HepG2 (cell line): ENCODE data around the gene ARHGDIA. TPM values are rescaled to one million over a fixed set of nuclear protein-coding genes. Genes with fewer than 3 reads are reported as not detected.

Experiments
- ATF1 ChIP-seq: IDR thresholded peaks from 2 replicates; pipeline ENCODE4 v1.6.1; 2016; ENCODE audit warnings: mild to moderate bottlenecking, control low read depth
- CBX5 ChIP-seq: sonication (generic); formaldehyde crosslinking; IDR thresholded peaks from 2 replicates; pipeline ENCODE4 v1.4.0; 2020; ENCODE audit warnings: missing genetic modification reagents, borderline replicate concordance
- DMAP1 ChIP-seq: IDR thresholded peaks from 2 replicates; pipeline ENCODE4 v1.6.1; 2016
- GATA4 ChIP-seq: sonication (generic); IDR thresholded peaks from 2 replicates; pipeline ENCODE4 v1.6.1; 2016; ENCODE audit warnings: antibody characterized with exemption, low read depth, borderline replicate concordance
- HNRNPL ChIP-seq: fragments of 200-400 bp; formaldehyde crosslinking; IDR thresholded peaks from 2 replicates; pipeline ENCODE4 v1.6.1; 2017; ENCODE audit warnings: mild to moderate bottlenecking, low read depth, low read length
- HOXA5 ChIP-seq: sonication (generic); formaldehyde crosslinking; IDR thresholded peaks from 2 replicates; pipeline ENCODE4 v1.4.0; 2020; ENCODE audit warnings: missing genetic modification reagents
- HOXA9 ChIP-seq: sonication (generic); formaldehyde crosslinking; IDR thresholded peaks from 2 replicates; pipeline ENCODE4 v1.8.1; 2022; ENCODE audit warnings: missing genetic modification reagents, mild to moderate bottlenecking, moderate library complexity, borderline replicate concordance
- KDM5A ChIP-seq: fragments of 200-600 bp; sonication (generic); IDR thresholded peaks from 2 replicates; pipeline ENCODE4 v1.7.0; 2018; ENCODE audit warnings: antibody characterized with exemption, mild to moderate bottlenecking, low read length, borderline replicate concordance
- KDM6A ChIP-seq: IDR thresholded peaks from 2 replicates; pipeline ENCODE4 v1.6.1; 2016; ENCODE audit warnings: low read depth
- MAZ ChIP-seq, 2 experiments: sonication (generic) in 1 of 2; formaldehyde crosslinking in 1 of 2; IDR thresholded peaks; 2 replicates each; pipeline versions ENCODE4 v1.5.0 to v1.6.1; 2012 to 2020; ENCODE audit warnings: low read depth in 2 of 2, mild to moderate bottlenecking in 2 of 2, borderline replicate concordance in 1 of 2, improper control_type of control experiment in 1 of 2, low read length in 1 of 2, missing genetic modification reagents in 1 of 2, moderate library complexity in 1 of 2
- MIER2 ChIP-seq: IDR thresholded peaks from 2 replicates; pipeline ENCODE4 v1.6.1; 2016; ENCODE audit warnings: missing biosample characterization, missing genetic modification reagents
- PHB2 ChIP-seq: fragments of 450-650 bp; IDR thresholded peaks from 2 replicates; pipeline ENCODE4 v1.6.1; 2018; ENCODE audit not compliant: partially characterized antibody
- PLRG1 ChIP-seq: fragments of 450-650 bp; conservative IDR thresholded peaks from 2 replicates; pipeline ENCODE4 v1.6.1; 2016
- SIN3A ChIP-seq: IDR thresholded peaks from 2 replicates; pipeline ENCODE4 v1.6.1; 2011; ENCODE audit warnings: low read depth, mild to moderate bottlenecking, control low read depth, low read length, borderline replicate concordance
- TBX2 ChIP-seq: sonication (generic); formaldehyde crosslinking; IDR thresholded peaks from 2 replicates; pipeline ENCODE4 v1.5.0; 2020; ENCODE audit warnings: missing genetic modification reagents, mild to moderate bottlenecking, borderline replicate concordance
- THAP11 ChIP-seq: IDR thresholded peaks from 2 replicates; pipeline ENCODE4 v1.6.1; 2016; ENCODE audit warnings: missing biosample characterization, missing genetic modification reagents
- ZBTB42 ChIP-seq: sonication (generic); formaldehyde crosslinking; IDR thresholded peaks from 2 replicates; pipeline ENCODE4 v1.5.0; 2020; ENCODE audit warnings: mild to moderate bottlenecking, missing genetic modification reagents
- ZBTB7B ChIP-seq: sonication (generic); formaldehyde crosslinking; IDR thresholded peaks from 2 replicates; pipeline ENCODE4 v1.4.0; 2020; ENCODE audit warnings: missing genetic modification reagents
- ZFP62 ChIP-seq: sonication (generic); formaldehyde crosslinking; IDR thresholded peaks from 2 replicates; pipeline ENCODE4 v1.4.0; 2020; ENCODE audit warnings: missing genetic modification reagents
- ZKSCAN5 ChIP-seq: sonication (generic); formaldehyde crosslinking; IDR thresholded peaks from 2 replicates; pipeline ENCODE4 v1.5.1; 2020; ENCODE audit warnings: mild to moderate bottlenecking, missing genetic modification reagents
- ZNF24 ChIP-seq: fragments of 450-650 bp; IDR thresholded peaks from 2 replicates; pipeline ENCODE4 v1.6.1; 2017; ENCODE audit warnings: antibody characterized with exemption, mild to moderate bottlenecking
- ZNF335 ChIP-seq: sonication (generic); formaldehyde crosslinking; IDR thresholded peaks from 2 replicates; pipeline ENCODE4 v1.4.0; 2020; ENCODE audit warnings: missing genetic modification reagents
- ZNF431 ChIP-seq: sonication (generic); formaldehyde crosslinking; IDR thresholded peaks from 2 replicates; pipeline ENCODE4 v1.9.0; 2022; ENCODE audit warnings: missing genetic modification reagents, low read depth, mild to moderate bottlenecking, borderline replicate concordance
- ZNF577 ChIP-seq: sonication (generic); formaldehyde crosslinking; IDR thresholded peaks from 2 replicates; pipeline ENCODE4 v1.4.0; 2020; ENCODE audit warnings: mild to moderate bottlenecking, low read depth, missing genetic modification reagents, borderline replicate concordance
- ZNF781 ChIP-seq: sonication (generic); formaldehyde crosslinking; IDR thresholded peaks from 2 replicates; pipeline ENCODE4 v1.5.1; 2020; ENCODE audit warnings: borderline replicate concordance, mild to moderate bottlenecking, missing genetic modification reagents; ENCODE audit errors: not compliant biosample characterization
- polyA plus RNA-seq, 8 experiments: library from polyadenylated mRNA; depleted of rRNA in 3 of 8; stranded (reverse) in 7 of 8; unstranded in 1 of 8; fragments of >200 nt; fragmentation: Illumina TruSeq in 4 of 8; extraction: Trizol in 4 of 8; gene quantifications; 2 replicates each; pipeline versions ENCODE4 v1.2.1 to v1.2.3, GENCODE V29; 2011 to 2016; ENCODE audit warnings: low read depth in 4 of 8, missing spikeins in 1 of 8, mixed read lengths in 1 of 8; ENCODE audit not compliant: insufficient read depth in 1 of 8
- total RNA-seq, 5 experiments: library from RNA; depleted of rRNA; stranded (reverse); fragments of >200 nt; fragmentation: Illumina TruSeq; extraction: Trizol; gene quantifications; 2 replicates each; pipeline ENCODE4 v1.2.3, GENCODE V29; 2016; ENCODE audit warnings: low read depth in 1 of 5
- TF ChIP-seq, protein P1 (sequence below): sonication (generic); formaldehyde crosslinking; conservative IDR thresholded peaks from 2 replicates; pipeline ENCODE4 v1.4.0; 2020; ENCODE audit warnings: missing genetic modification reagents
- TF ChIP-seq, protein P2 (sequence below), 2 experiments: fragments of 450-650 bp in 1 of 2; sonication (generic) in 1 of 2; formaldehyde crosslinking; IDR thresholded peaks; 2 replicates each; pipeline versions ENCODE4 v1.5.0 to v1.8.0; 2020 to 2022; ENCODE audit warnings: mild to moderate bottlenecking in 1 of 2, missing genetic modification reagents in 1 of 2
- TF ChIP-seq, protein P3 (sequence below): sonication (generic); formaldehyde crosslinking; IDR thresholded peaks from 2 replicates; pipeline ENCODE4 v1.4.0; 2020; ENCODE audit warnings: missing genetic modification reagents

The ARHGDIA gene
- total and polyA plus RNA-seq, 2 of the 13 experiments (the other 11 are each of a cell fraction or from before 2014, with no cell fraction given) = 40.0 to 64.0 TPM

DNA sequence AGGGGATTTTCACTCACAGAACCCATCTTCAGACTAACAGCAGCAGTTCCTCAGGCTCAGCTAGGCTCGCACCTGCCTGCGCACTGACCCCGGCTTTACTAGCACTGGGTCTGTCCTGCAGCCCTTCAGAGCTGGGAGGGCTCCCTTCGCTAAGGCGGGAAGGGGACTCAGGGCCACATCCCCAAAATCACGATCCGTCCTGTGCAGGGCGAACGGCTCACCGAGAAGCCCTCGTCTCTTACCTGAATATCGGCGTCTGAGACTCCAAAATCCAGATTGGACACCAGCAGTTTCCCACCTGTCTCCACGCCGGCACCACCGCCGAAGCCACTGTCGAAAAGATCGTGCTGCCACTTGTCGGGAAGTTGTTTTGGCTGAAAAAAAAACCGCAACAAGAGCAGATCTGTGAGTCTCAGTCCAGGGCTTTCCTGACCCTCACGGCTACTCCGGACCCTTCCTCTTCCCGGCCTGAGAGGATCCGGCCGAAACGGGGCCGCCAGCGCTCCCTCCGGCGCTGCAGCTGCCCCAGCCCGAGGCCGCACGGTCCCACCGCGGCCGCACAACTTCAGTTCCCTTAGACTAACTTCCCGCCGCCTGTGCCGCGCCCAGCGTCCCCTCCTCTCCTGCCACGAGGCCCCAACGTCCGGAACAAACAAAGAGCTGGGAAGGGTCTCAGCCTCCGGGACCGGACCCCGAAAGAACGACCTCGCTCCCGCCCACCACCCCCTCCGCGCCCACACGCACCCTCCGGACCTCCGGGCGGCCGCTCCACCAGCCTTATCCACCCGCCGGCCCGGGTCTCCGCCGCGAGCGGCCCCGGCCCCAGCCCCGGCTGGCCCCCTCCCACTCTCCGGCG, 19.5 kb upstream of the ARHGDIA start (continued):
- no peak for TF ChIP-seq ZBTB42
- no peak for TF ChIP-seq ZNF431 (CRISPR knock-in tag)
- TF ChIP-seq, protein P1, sequence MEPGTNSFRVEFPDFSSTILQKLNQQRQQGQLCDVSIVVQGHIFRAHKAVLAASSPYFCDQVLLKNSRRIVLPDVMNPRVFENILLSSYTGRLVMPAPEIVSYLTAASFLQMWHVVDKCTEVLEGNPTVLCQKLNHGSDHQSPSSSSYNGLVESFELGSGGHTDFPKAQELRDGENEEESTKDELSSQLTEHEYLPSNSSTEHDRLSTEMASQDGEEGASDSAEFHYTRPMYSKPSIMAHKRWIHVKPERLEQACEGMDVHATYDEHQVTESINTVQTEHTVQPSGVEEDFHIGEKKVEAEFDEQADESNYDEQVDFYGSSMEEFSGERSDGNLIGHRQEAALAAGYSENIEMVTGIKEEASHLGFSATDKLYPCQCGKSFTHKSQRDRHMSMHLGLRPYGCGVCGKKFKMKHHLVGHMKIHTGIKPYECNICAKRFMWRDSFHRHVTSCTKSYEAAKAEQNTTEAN (CRISPR knock-in tag) = no peak; the same call in 1 of the 2 replicates
- no peak for TF ChIP-seq THAP11 (CRISPR knock-in tag)
- no peak for TF ChIP-seq PLRG1
- no peak for TF ChIP-seq ZKSCAN5 (CRISPR knock-in tag)
- TF ChIP-seq PHB2 = no peak
- no peak for TF ChIP-seq ZNF577 (CRISPR knock-in tag)
- TF ChIP-seq MIER2 = no peak
- TF ChIP-seq TBX2 (CRISPR knock-in tag) = no peak
- TF ChIP-seq CBX5 = 0 out of 2 replicates have a peak, but pooled peaks have one; percentile 30
- no peak for TF ChIP-seq ZNF335 (CRISPR knock-in tag)
- TF ChIP-seq KDM6A (CRISPR knock-in tag) = no peak
- no peak for TF ChIP-seq HOXA9 (CRISPR knock-in tag)
- TF ChIP-seq ZFP62 (CRISPR knock-in tag) = no peak
- peak; percentile 74 for TF ChIP-seq ZNF781 (CRISPR knock-in tag)
- TF ChIP-seq ZBTB7B (CRISPR knock-in tag) = no peak
- peak; percentile 17; the same call in 1 of the 2 replicates for TF ChIP-seq KDM5A
- TF ChIP-seq, protein P2, sequence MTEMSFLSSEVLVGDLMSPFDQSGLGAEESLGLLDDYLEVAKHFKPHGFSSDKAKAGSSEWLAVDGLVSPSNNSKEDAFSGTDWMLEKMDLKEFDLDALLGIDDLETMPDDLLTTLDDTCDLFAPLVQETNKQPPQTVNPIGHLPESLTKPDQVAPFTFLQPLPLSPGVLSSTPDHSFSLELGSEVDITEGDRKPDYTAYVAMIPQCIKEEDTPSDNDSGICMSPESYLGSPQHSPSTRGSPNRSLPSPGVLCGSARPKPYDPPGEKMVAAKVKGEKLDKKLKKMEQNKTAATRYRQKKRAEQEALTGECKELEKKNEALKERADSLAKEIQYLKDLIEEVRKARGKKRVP (CRISPR knock-in tag; IDR thresholded peaks at IDR 0.05) = no peak
- TF ChIP-seq ZNF24 = no peak
- no peak for TF ChIP-seq HNRNPL
- TF ChIP-seq SIN3A = peak; percentile 23; the same call in 1 of the 2 replicates
- no peak for TF ChIP-seq ATF1 (CRISPR knock-in tag)
- TF ChIP-seq MAZ (IDR thresholded peaks at IDR 0.05; ENCODE audit: borderline replicate concordance, low read depth, low read length) = no peak
- TF ChIP-seq MAZ (CRISPR knock-in tag; IDR thresholded peaks at IDR 0.05; ENCODE audit: low read depth) = 0 out of 2 replicates have a peak, but pooled peaks have one; percentile 18
- TF ChIP-seq HOXA5 (CRISPR knock-in tag) = no peak
- no peak for TF ChIP-seq GATA4
- TF ChIP-seq, protein P3, sequence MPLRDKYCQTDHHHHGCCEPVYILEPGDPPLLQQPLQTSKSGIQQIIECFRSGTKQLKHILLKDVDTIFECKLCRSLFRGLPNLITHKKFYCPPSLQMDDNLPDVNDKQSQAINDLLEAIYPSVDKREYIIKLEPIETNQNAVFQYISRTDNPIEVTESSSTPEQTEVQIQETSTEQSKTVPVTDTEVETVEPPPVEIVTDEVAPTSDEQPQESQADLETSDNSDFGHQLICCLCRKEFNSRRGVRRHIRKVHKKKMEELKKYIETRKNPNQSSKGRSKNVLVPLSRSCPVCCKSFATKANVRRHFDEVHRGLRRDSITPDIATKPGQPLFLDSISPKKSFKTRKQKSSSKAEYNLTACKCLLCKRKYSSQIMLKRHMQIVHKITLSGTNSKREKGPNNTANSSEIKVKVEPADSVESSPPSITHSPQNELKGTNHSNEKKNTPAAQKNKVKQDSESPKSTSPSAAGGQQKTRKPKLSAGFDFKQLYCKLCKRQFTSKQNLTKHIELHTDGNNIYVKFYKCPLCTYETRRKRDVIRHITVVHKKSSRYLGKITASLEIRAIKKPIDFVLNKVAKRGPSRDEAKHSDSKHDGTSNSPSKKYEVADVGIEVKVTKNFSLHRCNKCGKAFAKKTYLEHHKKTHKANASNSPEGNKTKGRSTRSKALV (CRISPR knock-in tag) = 0 out of 2 replicates have a peak, but pooled peaks have one; percentile 38
- TF ChIP-seq DMAP1 (CRISPR knock-in tag) = peak; percentile 1; the same call in 1 of the 2 replicates
